ENCODE data around the gene MRPL44.

GRCh38 chr2:223956300-223956699 lies 963 bp upstream of the MRPL44 start:
- TF ChIP-seq CTCF (IDR thresholded peaks at IDR 0.05) (no peak), POLR2AphosphoS5 (IDR thresholded peaks at IDR 0.05) (no peak)
